ENCODE data around the gene RAF1. TPM values are rescaled to one million over a fixed set of nuclear protein-coding genes. Genes with fewer than 3 reads are reported as not detected.

RAF1 gene
- total RNA-seq, 4 donors from 2014 or later: 73.2 to 107 (median 84.2) TPM

DNA sequence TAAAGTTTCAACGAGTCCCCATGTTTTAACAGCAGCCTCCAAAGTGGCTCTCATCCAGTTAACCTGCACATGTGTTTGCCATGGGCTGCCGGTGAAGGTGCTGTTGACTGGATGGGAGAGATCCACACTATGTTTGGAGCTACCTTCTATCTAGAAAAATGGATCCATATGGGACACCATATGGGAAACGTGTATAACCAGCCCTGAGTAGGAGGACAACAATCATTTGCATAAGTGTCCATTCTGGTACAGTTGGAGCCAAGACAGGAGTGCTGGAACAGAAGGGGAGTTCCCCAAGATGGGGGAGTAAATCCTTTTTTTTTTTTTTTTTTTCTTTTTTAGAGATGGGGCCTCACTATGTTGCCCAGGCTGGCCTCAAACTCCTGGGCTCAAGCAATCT is 70.4 kb downstream of the RAF1 start:
- 67 to 91% methylated on average over 1 to 2 of the region's 3 CpGs for WGBS, 2 donors
- DNase-seq: no peak
- H3K4me1 ChIP-seq: no peaks in the 10 kb centered on the region
- peaks cover 14 to 99% (median 41%) of the 10 kb centered on the region in 3 donors for H3K36me3 ChIP-seq
- no peak overlapping the region for H3K4me3 ChIP-seq
- intact Hi-C loops (cut with DNase I): no loop called here
- no peaks in the 10 kb centered on the region for H3K27me3 ChIP-seq
- H3K9me3 ChIP-seq: no peaks in the 10 kb centered on the region
- no peak for TF ChIP-seq POLR2A (IDR thresholded peaks at IDR 0.05)
- TF ChIP-seq, protein P1, sequence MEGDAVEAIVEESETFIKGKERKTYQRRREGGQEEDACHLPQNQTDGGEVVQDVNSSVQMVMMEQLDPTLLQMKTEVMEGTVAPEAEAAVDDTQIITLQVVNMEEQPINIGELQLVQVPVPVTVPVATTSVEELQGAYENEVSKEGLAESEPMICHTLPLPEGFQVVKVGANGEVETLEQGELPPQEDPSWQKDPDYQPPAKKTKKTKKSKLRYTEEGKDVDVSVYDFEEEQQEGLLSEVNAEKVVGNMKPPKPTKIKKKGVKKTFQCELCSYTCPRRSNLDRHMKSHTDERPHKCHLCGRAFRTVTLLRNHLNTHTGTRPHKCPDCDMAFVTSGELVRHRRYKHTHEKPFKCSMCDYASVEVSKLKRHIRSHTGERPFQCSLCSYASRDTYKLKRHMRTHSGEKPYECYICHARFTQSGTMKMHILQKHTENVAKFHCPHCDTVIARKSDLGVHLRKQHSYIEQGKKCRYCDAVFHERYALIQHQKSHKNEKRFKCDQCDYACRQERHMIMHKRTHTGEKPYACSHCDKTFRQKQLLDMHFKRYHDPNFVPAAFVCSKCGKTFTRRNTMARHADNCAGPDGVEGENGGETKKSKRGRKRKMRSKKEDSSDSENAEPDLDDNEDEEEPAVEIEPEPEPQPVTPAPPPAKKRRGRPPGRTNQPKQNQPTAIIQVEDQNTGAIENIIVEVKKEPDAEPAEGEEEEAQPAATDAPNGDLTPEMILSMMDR (IDR thresholded peaks at IDR 0.05): no peak
- no peak overlapping the region for H3K27ac ChIP-seq

GRCh38 chr3:12591997-12592715 is 71.8 kb downstream of the RAF1 start:
- no peaks in the 10 kb centered on the region for H3K9me3 ChIP-seq
- intact Hi-C loops (cut with DNase I): no loop called here
- H3K4me3 ChIP-seq: no peak overlapping the region
- no peaks in the 10 kb centered on the region for H3K4me1 ChIP-seq
- no peak for TF ChIP-seq POLR2A (IDR thresholded peaks at IDR 0.05)
- TF ChIP-seq, protein P1 (IDR thresholded peaks at IDR 0.05): no peak
- peaks cover 7 to 99% (median 41%) of the 10 kb centered on the region in 3 donors for H3K36me3 ChIP-seq
- DNase-seq: no peak
- H3K27ac ChIP-seq: no peak overlapping the region
- H3K27me3 ChIP-seq: no peaks in the 10 kb centered on the region
- 72 to 78% methylated on average over 3 to 4 of the region's 4 CpGs for WGBS, 2 donors

- TF ChIP-seq POLR2A (IDR thresholded peaks at IDR 0.05): no peak
- TF ChIP-seq, protein P1 (IDR thresholded peaks at IDR 0.05): no peak
- Histone ChIP-seq H3K4me3 (no peak overlapping the region), H3K36me3 (peaks cover 7 to 99% (median 41%) of the 10 kb centered on the region in 3 donors), H3K9me3 (no peaks in the 10 kb centered on the region), H3K27me3 (no peaks in the 10 kb centered on the region), H3K27ac (no peak overlapping the region), H3K4me1 (no peaks in the 10 kb centered on the region)
- 90 to 94% methylated on average over 6 of the region's 6 CpGs for WGBS, 2 donors
- intact Hi-C loops (cut with DNase I): no loop called here
- no peak for DNase-seq
Measured at GRCh38 chr3:12591456-12591855, 72.5 kb downstream of the RAF1 start.

DNA sequence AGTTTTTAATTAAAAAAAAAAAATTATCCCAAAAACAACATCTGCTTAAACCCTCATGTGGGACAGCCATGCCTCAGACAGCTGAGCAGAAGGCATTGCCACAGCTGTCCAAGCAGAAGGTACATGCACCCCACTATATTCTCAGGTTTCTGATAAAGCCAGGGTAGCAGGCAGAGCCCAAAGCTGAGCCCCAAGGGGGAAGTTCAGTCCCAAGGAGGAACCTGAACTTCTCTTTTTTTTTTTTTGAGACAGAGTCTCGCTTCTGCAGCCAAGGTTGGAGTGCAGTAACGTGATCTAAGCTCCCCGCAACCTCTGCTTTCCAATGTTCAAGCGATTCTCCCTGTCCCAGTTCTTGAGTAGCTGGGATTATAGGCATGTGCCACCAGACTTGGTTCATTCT is 73.8 kb downstream of the RAF1 start:
- DNase-seq: no peak
- Histone ChIP-seq H3K27me3 (no peaks in the 10 kb centered on the region), H3K4me1 (no peaks in the 10 kb centered on the region), H3K4me3 (no peak overlapping the region), H3K36me3 (peaks cover 7 to 99% (median 38%) of the 10 kb centered on the region in 3 donors), H3K27ac (no peak overlapping the region), H3K9me3 (no peaks in the 10 kb centered on the region)
- WGBS, 2 donors: 67 to 93% methylated on average over 3 to 4 of the region's 4 CpGs
- intact Hi-C loops (cut with DNase I): no loop called here
- TF ChIP-seq, protein P1 (IDR thresholded peaks at IDR 0.05): no peak
- no peak for TF ChIP-seq POLR2A (IDR thresholded peaks at IDR 0.05)

DNA sequence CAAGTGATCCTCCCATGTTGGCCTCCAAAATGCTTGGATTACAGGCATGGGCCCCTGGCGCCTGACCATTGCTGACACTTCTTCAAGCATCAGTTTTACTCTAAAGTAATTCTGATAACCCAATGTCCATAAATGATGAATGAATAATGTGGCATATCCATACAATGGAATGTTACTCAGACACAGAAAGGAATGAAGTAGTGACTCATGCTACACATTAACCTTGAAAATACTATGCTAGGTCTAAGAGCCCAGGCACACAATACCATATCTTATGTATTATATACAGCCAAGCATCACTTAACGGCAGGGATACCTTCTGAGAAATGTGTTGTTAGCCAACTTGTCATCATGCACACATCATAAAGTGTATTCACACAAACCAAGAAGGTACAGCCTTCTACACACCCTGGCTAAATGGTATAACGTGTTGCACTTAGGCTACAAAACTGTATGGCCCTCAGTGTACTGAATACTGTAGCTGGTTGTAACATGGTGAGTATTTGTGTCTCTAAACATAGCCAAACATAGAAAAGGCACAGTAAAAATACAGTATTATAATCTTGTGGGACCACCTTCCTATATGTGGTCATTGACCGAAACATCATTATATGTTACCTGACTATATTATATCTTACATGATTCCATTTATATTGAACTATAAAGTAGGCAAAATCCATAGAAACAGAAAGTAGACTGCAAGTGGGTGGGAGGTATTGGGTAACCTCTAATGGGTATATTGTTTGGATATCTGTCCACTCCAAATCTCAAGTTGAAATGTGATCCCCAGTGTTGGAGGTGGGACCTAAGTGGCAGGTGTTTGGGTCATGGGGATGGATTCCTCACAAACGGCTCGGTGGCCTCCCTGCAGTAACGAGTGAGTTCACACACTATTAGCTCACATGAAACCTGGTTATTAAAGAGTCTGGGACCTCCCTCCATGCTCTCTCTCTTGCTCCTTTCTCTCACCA is 75.6 kb downstream of the RAF1 start:
- 65 to 83% methylated on average over 7 of the region's 7 CpGs for WGBS, 2 donors

More for the DNA sequence above, 75.6 kb downstream of the RAF1 start:
- H3K27me3 ChIP-seq: no peaks in the 10 kb centered on the region
- DNase-seq: no peak
- H3K9me3 ChIP-seq: no peaks in the 10 kb centered on the region
- TF ChIP-seq, protein P1 (IDR thresholded peaks at IDR 0.05): no peak
- TF ChIP-seq POLR2A (IDR thresholded peaks at IDR 0.05): no peak
- no peak overlapping the region for H3K4me3 ChIP-seq
- intact Hi-C loops (cut with DNase I): no loop called here
- H3K27ac ChIP-seq: no peak overlapping the region
- peaks cover 19 to 99% (median 48%) of the 10 kb centered on the region in 3 donors for H3K36me3 ChIP-seq
- H3K4me1 ChIP-seq: no peaks in the 10 kb centered on the region
